H9 (cell line): ENCODE measurements around the gene DISP3. TPM values are rescaled to one million over a fixed set of nuclear protein-coding genes. Genes with fewer than 3 reads are reported as not detected.
"Not testable (repeated sequence)": the region's sequence is repeated elsewhere in the genome, so short reads cannot be mapped to it uniquely, and the experiment has no call there.

Source experiments
- DNase-seq: peaks from one replicate; pipeline ENCODE4 v3.0.0-alpha.2; 2017
- H2AFZ ChIP-seq: one replicate; pipeline ENCODE4 v1.6.1; 2013; ENCODE audit warnings: mild to moderate bottlenecking, low read length, control low read depth, moderate library complexity
- H2AK5ac ChIP-seq: 2 replicates; pipeline ENCODE4 v1.6.1; 2013; ENCODE audit warnings: low read length, control low read depth, mixed read lengths; ENCODE audit not compliant: insufficient read length
- H2BK120ac ChIP-seq: one replicate; pipeline ENCODE4 v1.6.1; 2013; ENCODE audit warnings: low read depth, mild to moderate bottlenecking, low read length, control low read depth, inconsistent platforms; ENCODE audit not compliant: poor library complexity, severe bottlenecking
- H2BK12ac ChIP-seq: 2 replicates; pipeline ENCODE4 v1.6.1; 2013; ENCODE audit warnings: low read length, control low read depth, mixed read lengths, low read depth; ENCODE audit not compliant: insufficient read length
- H2BK15ac ChIP-seq: 2 replicates; pipeline ENCODE4 v1.6.1; 2013; ENCODE audit warnings: low read depth, low read length, control low read depth
- H2BK20ac ChIP-seq: one replicate; pipeline ENCODE4 v1.6.1; 2013; ENCODE audit warnings: low read depth, mild to moderate bottlenecking, low read length, control low read depth, inconsistent platforms; ENCODE audit not compliant: poor library complexity, severe bottlenecking
- H2BK5ac ChIP-seq: 2 replicates; pipeline ENCODE4 v1.6.1; 2013; ENCODE audit warnings: low read length, control low read depth, mixed read lengths; ENCODE audit not compliant: insufficient read length
- H3K14ac ChIP-seq: 2 replicates; pipeline ENCODE4 v1.6.1; 2013; ENCODE audit warnings: low read length, control low read depth; ENCODE audit not compliant: insufficient read depth
- H3K18ac ChIP-seq: 2 replicates; pipeline ENCODE4 v1.6.1; 2013; ENCODE audit warnings: low read depth, mild to moderate bottlenecking, mixed read lengths, low read length, control low read depth; ENCODE audit not compliant: insufficient read length
- H3K23ac ChIP-seq: 2 replicates; pipeline ENCODE4 v1.6.1; 2013; ENCODE audit warnings: low read length, control low read depth, mixed read lengths, low read depth; ENCODE audit not compliant: insufficient read length
- H3K23me2 ChIP-seq: 2 replicates; pipeline ENCODE4 v1.6.1; 2013; ENCODE audit warnings: low read depth, mild to moderate bottlenecking, mixed read lengths, low read length, control low read depth; ENCODE audit not compliant: insufficient read length, poor library complexity, severe bottlenecking
- H3K27ac ChIP-seq: 2 replicates; pipeline ENCODE4 v1.5.1; 2013; ENCODE audit warnings: low read length, control low read depth, mixed read lengths, low read depth; ENCODE audit not compliant: insufficient read length
- H3K27me3 ChIP-seq: 2 replicates; pipeline ENCODE4 v1.6.1; 2013; ENCODE audit warnings: low read length, control low read depth, inconsistent platforms; ENCODE audit not compliant: insufficient read depth
- H3K4ac ChIP-seq: 2 replicates; pipeline ENCODE4 v1.6.1; 2013; ENCODE audit warnings: low read depth, mild to moderate bottlenecking, control low read depth, inconsistent platforms, low read length, moderate library complexity
- H3K4me1 ChIP-seq: 2 replicates; pipeline ENCODE4 v1.6.1; 2013; ENCODE audit warnings: low read length, control low read depth, inconsistent platforms; ENCODE audit not compliant: insufficient read depth
- H3K4me2 ChIP-seq: 2 replicates; pipeline ENCODE4 v1.6.1; 2013; ENCODE audit warnings: low read length, control low read depth, mixed read lengths; ENCODE audit not compliant: insufficient read length, insufficient read depth
- H3K56ac ChIP-seq: 2 replicates; pipeline ENCODE4 v1.6.1; 2013; ENCODE audit warnings: low read depth, mild to moderate bottlenecking, mixed read lengths, low read length, control low read depth; ENCODE audit not compliant: insufficient read length
- H3K79me1 ChIP-seq: 2 replicates; pipeline ENCODE4 v1.6.1; 2013; ENCODE audit warnings: low read depth, mild to moderate bottlenecking, moderate library complexity, low read length, control low read depth, inconsistent platforms; ENCODE audit not compliant: insufficient read depth, poor library complexity, severe bottlenecking
- H3K79me2 ChIP-seq: 2 replicates; pipeline ENCODE4 v1.6.1; 2013; ENCODE audit warnings: low read length, control low read depth, inconsistent platforms; ENCODE audit not compliant: insufficient read depth
- H3K9ac ChIP-seq: 2 replicates; pipeline ENCODE4 v1.6.1; 2013; ENCODE audit warnings: low read length, control low read depth, mixed read lengths; ENCODE audit not compliant: insufficient read length; ENCODE audit errors: extremely low read depth
- H3K9me3 ChIP-seq: one replicate; pipeline ENCODE4 v1.6.1; 2013; ENCODE audit warnings: low read depth, low read length, inconsistent platforms; ENCODE audit not compliant: control insufficient read depth
- H3T11ph ChIP-seq: one replicate; pipeline ENCODE4 v1.6.1; 2013; ENCODE audit warnings: mild to moderate bottlenecking, low read length, control low read depth, inconsistent platforms
- H4K20me1 ChIP-seq: one replicate; pipeline ENCODE4 v1.6.1; 2013; ENCODE audit not compliant: control insufficient read depth, insufficient read length, insufficient read depth
- H4K5ac ChIP-seq: 2 replicates; pipeline ENCODE4 v1.6.1; 2013; ENCODE audit warnings: low read depth, mild to moderate bottlenecking, mixed read lengths, low read length, control low read depth; ENCODE audit not compliant: insufficient read length
- H4K8ac ChIP-seq: replicated peaks from 2 replicates; pipeline ENCODE4 v1.6.1; 2013; ENCODE audit warnings: low read length, control low read depth, mixed read lengths, low read depth; ENCODE audit not compliant: insufficient read length
- H4K91ac ChIP-seq: 2 replicates; pipeline ENCODE4 v1.6.1; 2013; ENCODE audit warnings: low read depth, mild to moderate bottlenecking, moderate library complexity, mixed read lengths, low read length, control low read depth; ENCODE audit not compliant: insufficient read length
- H3K27ac Mint-ChIP-seq, 3 experiments: 2 replicates in 2 of 3; 3 replicates in 1 of 3; pipeline ENCODE4 v1.8.0; 2020 to 2021; ENCODE audit warnings: mixed read lengths in 3 of 3, mild to moderate bottlenecking in 1 of 3, moderate library complexity in 1 of 3
- H3K27me3 Mint-ChIP-seq: 2 replicates; pipeline ENCODE4 v1.8.0; 2021; ENCODE audit warnings: low read depth, mild to moderate bottlenecking, moderate library complexity, mixed read lengths
- H3K36me3 Mint-ChIP-seq, 3 experiments: 2 replicates in 2 of 3; 3 replicates in 1 of 3; pipeline ENCODE4 v1.8.0; 2020 to 2021; ENCODE audit warnings: low read depth in 3 of 3, mixed read lengths in 3 of 3; ENCODE audit not compliant: insufficient read depth in 1 of 3
- H3K4me1 Mint-ChIP-seq, 2 experiments: 2 replicates each; pipeline ENCODE4 v1.8.0; 2020; ENCODE audit warnings: mixed read lengths in 2 of 2
- H3K4me3 Mint-ChIP-seq, 2 experiments: 2 replicates in 1 of 2; 3 replicates in 1 of 2; pipeline ENCODE4 v1.8.0; 2020 to 2021; ENCODE audit warnings: mild to moderate bottlenecking in 2 of 2, mixed read lengths in 2 of 2, moderate library complexity in 1 of 2
- H3K9me3 Mint-ChIP-seq, 2 experiments: 2 replicates in 1 of 2; 3 replicates in 1 of 2; pipeline ENCODE4 v1.8.0; 2020; ENCODE audit warnings: mild to moderate bottlenecking in 2 of 2, mixed read lengths in 2 of 2, moderate library complexity in 1 of 2
- WGBS: extraction: QIAGEN DNeasy Blood & Tissue Kit; methylation state at CpG from one replicate; pipeline ENCODE4 v1.1.7; 2013; ENCODE audit warnings: missing lambda C conversion rate, low lambda C conversion rate, mixed read lengths; ENCODE audit not compliant: insufficient read length; ENCODE audit errors: extremely low coverage; 5-methylcytosine and 5-hydroxymethylcytosine counted together
- total RNA-seq: library from RNA; stranded (reverse); gene quantifications from 2 replicates; pipeline ENCODE4 v1.2.1, GENCODE V29; 2021
- TF ChIP-seq, protein P1 (sequence below): fragments of 200-600 bp; sonication (generic); conservative IDR thresholded peaks from 3 replicates; pipeline ENCODE4 v1.8.0; 2021; ENCODE audit warnings: antibody characterized with exemption, mild to moderate bottlenecking

DISP3 gene
- total RNA-seq, 1 experiment from 2014 or later: 3.5 TPM

- Histone ChIP-seq H3K79me1 (no peaks in the 10 kb centered on the region), H2BK5ac (no peak overlapping the region), H2BK15ac (no peak overlapping the region), H3K79me2 (no peaks in the 10 kb centered on the region), H3T11ph (no peak overlapping the region), H3K14ac (no peak overlapping the region), H2BK120ac (no peak overlapping the region), H4K20me1 (no peaks in the 10 kb centered on the region), H2BK20ac (no peak overlapping the region), H3K27ac (no peak overlapping the region), H3K18ac (no peak overlapping the region), H4K91ac (no peak overlapping the region), H3K56ac (no peak overlapping the region), H3K4me2 (no peak overlapping the region), H3K27me3 (no peaks in the 10 kb centered on the region), H2AK5ac (no peak overlapping the region), H3K9ac (no peak overlapping the region), H2AFZ (no peak overlapping the region), H3K4ac (no peak overlapping the region), H2BK12ac (no peak overlapping the region), H3K23ac (no peak overlapping the region), H3K4me1 (no peaks in the 10 kb centered on the region), H3K9me3 (no peaks in the 10 kb centered on the region), H3K23me2 (peaks cover 3% of the 10 kb centered on the region), H4K5ac (no peak overlapping the region), H4K8ac (no peak overlapping the region)
- no peaks in the 10 kb centered on the region for H3K9me3 Mint-ChIP-seq
- no peaks in the 10 kb centered on the region for H3K36me3 Mint-ChIP-seq
- peaks cover 0 to 6% of the 10 kb centered on the region in 2 experiments; a peak in 1 of 4 replicates for H3K4me1 Mint-ChIP-seq
- H3K4me3 Mint-ChIP-seq: no peak overlapping the region
- H3K27ac Mint-ChIP-seq: no peak overlapping the region; a peak in 1 of 7 replicates
- no CpG with 5 or more reads among the region's 8 CpGs for WGBS
- TF ChIP-seq, protein P1, sequence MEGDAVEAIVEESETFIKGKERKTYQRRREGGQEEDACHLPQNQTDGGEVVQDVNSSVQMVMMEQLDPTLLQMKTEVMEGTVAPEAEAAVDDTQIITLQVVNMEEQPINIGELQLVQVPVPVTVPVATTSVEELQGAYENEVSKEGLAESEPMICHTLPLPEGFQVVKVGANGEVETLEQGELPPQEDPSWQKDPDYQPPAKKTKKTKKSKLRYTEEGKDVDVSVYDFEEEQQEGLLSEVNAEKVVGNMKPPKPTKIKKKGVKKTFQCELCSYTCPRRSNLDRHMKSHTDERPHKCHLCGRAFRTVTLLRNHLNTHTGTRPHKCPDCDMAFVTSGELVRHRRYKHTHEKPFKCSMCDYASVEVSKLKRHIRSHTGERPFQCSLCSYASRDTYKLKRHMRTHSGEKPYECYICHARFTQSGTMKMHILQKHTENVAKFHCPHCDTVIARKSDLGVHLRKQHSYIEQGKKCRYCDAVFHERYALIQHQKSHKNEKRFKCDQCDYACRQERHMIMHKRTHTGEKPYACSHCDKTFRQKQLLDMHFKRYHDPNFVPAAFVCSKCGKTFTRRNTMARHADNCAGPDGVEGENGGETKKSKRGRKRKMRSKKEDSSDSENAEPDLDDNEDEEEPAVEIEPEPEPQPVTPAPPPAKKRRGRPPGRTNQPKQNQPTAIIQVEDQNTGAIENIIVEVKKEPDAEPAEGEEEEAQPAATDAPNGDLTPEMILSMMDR: no peak
- H3K27me3 Mint-ChIP-seq: peaks cover 13% of the 10 kb centered on the region
- DNase-seq: no peak
These were observed 100.6 kb downstream of the DISP3 start for GRCh38 chr1:11579506-11579905.

GRCh38 chr1:11580049-11580448, 101.1 kb downstream of the DISP3 start:
- H3K27ac Mint-ChIP-seq, H3K79me1 ChIP-seq, H2BK12ac ChIP-seq, H3K56ac ChIP-seq, H4K8ac ChIP-seq, H4K5ac ChIP-seq, H3K9me3 Mint-ChIP-seq, H4K20me1 ChIP-seq, H3K4me3 Mint-ChIP-seq, H2BK5ac ChIP-seq, DNase-seq, H2AK5ac ChIP-seq, H3K14ac ChIP-seq, H3K9ac ChIP-seq, H3K9me3 ChIP-seq, H3K36me3 Mint-ChIP-seq, H3K4ac ChIP-seq, H3K27me3 ChIP-seq, H3K18ac ChIP-seq, H3K23ac ChIP-seq, H2BK20ac ChIP-seq, H2AFZ ChIP-seq, H3K4me1 Mint-ChIP-seq, H3K79me2 ChIP-seq, H3K27ac ChIP-seq, H3T11ph ChIP-seq, H4K91ac ChIP-seq, H2BK120ac ChIP-seq, H3K4me1 ChIP-seq, H2BK15ac ChIP-seq, H3K23me2 ChIP-seq, H3K4me2 ChIP-seq: not testable (repeated sequence)
- no CpG with 5 or more reads among the region's 10 CpGs for WGBS
- peaks cover 13% of the 10 kb centered on the region for H3K27me3 Mint-ChIP-seq
